Ectodermal cell (in vitro differentiated cells): ENCODE measurements around the gene GLYATL1.

Experiments used
- H3K27ac ChIP-seq: 2 replicates; pipeline ENCODE4 v1.7.0; 2013; ENCODE audit warnings: mild to moderate bottlenecking, low read depth, low read length; ENCODE audit not compliant: insufficient read depth, poor library complexity, severe bottlenecking
- H3K27me3 ChIP-seq: 2 replicates; pipeline ENCODE4 v1.7.0; 2013; ENCODE audit warnings: mild to moderate bottlenecking, low read length; ENCODE audit not compliant: insufficient read depth, control insufficient read depth, poor library complexity, severe bottlenecking
- H3K36me3 ChIP-seq: one replicate; pipeline ENCODE4 v1.7.0; 2013; ENCODE audit warnings: low read length; ENCODE audit not compliant: control insufficient read depth, insufficient read depth
- H3K4me1 ChIP-seq: one replicate; pipeline ENCODE4 v1.7.0; 2013; ENCODE audit warnings: low read length; ENCODE audit not compliant: control insufficient read depth, insufficient read depth
- H3K4me3 ChIP-seq: 2 replicates; pipeline ENCODE4 v1.7.0; 2013; ENCODE audit warnings: low read depth, low read length, control low read depth; ENCODE audit not compliant: insufficient read depth
- H3K9me3 ChIP-seq: 2 replicates; pipeline ENCODE4 v1.7.0; 2013; ENCODE audit warnings: mild to moderate bottlenecking, low read length, moderate library complexity; ENCODE audit not compliant: control insufficient read depth
- WGBS, 2 experiments: methylation state at CpG; one replicate each; pipeline ENCODE4 v1.1.7; 2013; ENCODE audit warnings: missing lambda C conversion rate in 2 of 2; 5-methylcytosine and 5-hydroxymethylcytosine counted together

The GLYATL1 gene

GRCh38 chr11:58913685-58914084 lies 25.6 kb upstream of the GLYATL1 start:
- no peaks in the 10 kb centered on the region for H3K4me1 ChIP-seq
- H3K36me3 ChIP-seq: no peaks in the 10 kb centered on the region
- no peaks in the 10 kb centered on the region for H3K9me3 ChIP-seq
- H3K27ac ChIP-seq: no peak overlapping the region
- H3K27me3 ChIP-seq: no peaks in the 10 kb centered on the region
- H3K4me3 ChIP-seq: no peak overlapping the region

DNA sequence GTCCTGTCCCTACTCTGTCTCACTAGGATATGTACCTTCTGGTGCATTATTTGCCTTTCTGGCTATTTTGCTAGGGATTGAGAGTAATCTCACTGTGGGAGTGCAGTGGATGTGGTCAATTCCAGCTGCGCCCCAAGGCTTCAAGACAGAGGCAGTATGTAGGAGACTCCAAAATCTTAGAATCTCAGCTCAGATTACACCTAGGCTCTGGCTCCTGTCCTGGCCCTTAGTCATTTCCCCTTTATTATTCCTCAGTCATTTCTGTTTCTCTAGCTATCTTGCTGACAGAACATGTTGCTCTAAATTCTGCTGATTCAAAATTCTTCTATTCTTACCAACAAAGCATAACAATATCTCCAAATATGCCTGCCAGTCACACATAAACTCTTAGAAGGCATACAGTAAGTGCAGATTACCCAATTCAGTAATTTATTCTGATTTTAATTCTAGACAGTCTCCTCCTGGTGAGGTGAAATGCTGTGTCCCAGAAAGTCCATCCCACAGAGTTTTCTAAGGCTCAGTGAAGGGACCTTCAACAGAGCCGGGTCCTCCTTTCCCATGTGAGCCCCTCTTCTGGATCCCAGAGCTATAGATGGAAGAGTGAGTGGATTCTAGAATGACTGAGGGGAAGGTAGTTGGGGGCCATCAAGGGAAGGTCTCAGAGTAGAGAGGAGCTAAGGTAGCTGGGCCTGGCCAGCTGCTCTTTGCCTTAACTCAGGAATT lies 24.3 kb upstream of the GLYATL1 start:
- Histone ChIP-seq H3K27me3 (no peaks in the 10 kb centered on the region), H3K27ac (no peak overlapping the region), H3K4me3 (no peak overlapping the region), H3K36me3 (no peaks in the 10 kb centered on the region), H3K4me1 (no peaks in the 10 kb centered on the region), H3K9me3 (no peaks in the 10 kb centered on the region)
- 84 to 95% methylated on average over 2 of the region's 2 CpGs for WGBS, 2 experiments

- Histone ChIP-seq H3K4me1 (no peaks in the 10 kb centered on the region), H3K27ac (no peak overlapping the region), H3K9me3 (no peaks in the 10 kb centered on the region), H3K27me3 (no peaks in the 10 kb centered on the region), H3K4me3 (no peak overlapping the region), H3K36me3 (no peaks in the 10 kb centered on the region)
- 81 to 93% methylated on average over 2 of the region's 2 CpGs for WGBS, 2 experiments
Observed at GRCh38 chr11:58916637-58917036, 22.7 kb upstream of the GLYATL1 start.

DNA sequence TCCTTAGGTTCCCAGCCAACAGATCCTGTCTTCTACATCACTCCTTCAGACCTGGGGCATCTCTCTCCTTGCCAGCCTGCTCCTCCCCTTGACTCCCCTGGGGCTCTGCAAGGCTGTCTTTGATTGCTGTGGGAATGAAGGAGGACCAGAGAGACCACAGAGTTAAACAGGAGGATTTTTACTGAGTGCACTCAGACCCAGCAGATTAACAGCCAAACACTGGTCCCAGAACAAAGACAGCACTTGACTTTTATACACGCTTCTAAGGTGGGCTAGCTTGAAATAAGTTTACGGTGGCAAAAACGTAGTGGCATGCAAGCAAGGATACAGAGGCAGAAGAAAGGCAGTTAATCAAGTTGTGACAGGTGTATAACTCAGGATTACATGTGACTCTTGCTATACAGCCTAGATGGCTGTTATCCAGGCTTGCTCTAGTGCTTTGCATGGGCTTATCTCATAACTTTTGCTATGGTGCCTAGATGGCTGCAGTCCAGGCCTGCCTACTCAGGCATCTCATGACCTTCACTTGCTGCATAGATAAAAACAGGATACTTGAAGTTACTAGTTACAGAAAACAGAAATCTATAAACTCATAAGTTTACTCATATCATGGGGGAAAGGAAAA lies 22.0 kb upstream of the GLYATL1 start:
- Histone ChIP-seq H3K27ac (no peak overlapping the region), H3K27me3 (no peaks in the 10 kb centered on the region), H3K36me3 (no peaks in the 10 kb centered on the region), H3K9me3 (no peaks in the 10 kb centered on the region), H3K4me3 (no peak overlapping the region), H3K4me1 (no peaks in the 10 kb centered on the region)
- WGBS, 2 experiments: 89 to 94% methylated on average over 3 of the region's 3 CpGs

- no peaks in the 10 kb centered on the region for H3K9me3 ChIP-seq
- H3K4me1 ChIP-seq: no peaks in the 10 kb centered on the region
- WGBS, 2 experiments: 94% methylated on average over 6 of the region's 6 CpGs
- no peak overlapping the region for H3K27ac ChIP-seq
- no peak overlapping the region for H3K4me3 ChIP-seq
- no peaks in the 10 kb centered on the region for H3K36me3 ChIP-seq
- no peaks in the 10 kb centered on the region for H3K27me3 ChIP-seq
Observed at GRCh38 chr11:58919561-58919960, 19.7 kb upstream of the GLYATL1 start.

DNA sequence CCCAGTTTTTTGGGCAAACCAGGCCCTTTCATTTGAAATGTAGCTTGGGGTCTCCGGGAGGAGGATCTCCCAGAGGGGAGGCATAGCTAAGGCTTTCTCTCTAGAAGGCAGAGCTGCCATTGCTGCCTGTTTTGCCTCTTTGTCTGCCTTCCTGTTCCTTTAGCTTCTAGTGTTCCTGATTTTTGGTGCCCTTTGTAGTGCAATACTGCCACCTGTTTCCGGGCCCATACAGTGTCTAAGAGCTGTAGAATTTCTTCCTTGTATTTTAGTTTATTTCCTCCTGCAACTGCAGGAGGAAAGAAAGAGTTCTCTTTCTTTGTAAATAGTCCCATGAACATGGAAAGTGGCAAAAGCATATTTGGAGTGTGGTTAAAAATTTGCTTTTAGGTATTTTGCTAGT lies 19.3 kb upstream of the GLYATL1 start:
- H3K4me1 ChIP-seq: no peaks in the 10 kb centered on the region
- no peak overlapping the region for H3K27ac ChIP-seq
- no peaks in the 10 kb centered on the region for H3K27me3 ChIP-seq
- H3K36me3 ChIP-seq: no peaks in the 10 kb centered on the region
- H3K4me3 ChIP-seq: no peak overlapping the region
- H3K9me3 ChIP-seq: no peaks in the 10 kb centered on the region
- 90 to 94% methylated on average over 2 of the region's 2 CpGs for WGBS, 2 experiments

DNA sequence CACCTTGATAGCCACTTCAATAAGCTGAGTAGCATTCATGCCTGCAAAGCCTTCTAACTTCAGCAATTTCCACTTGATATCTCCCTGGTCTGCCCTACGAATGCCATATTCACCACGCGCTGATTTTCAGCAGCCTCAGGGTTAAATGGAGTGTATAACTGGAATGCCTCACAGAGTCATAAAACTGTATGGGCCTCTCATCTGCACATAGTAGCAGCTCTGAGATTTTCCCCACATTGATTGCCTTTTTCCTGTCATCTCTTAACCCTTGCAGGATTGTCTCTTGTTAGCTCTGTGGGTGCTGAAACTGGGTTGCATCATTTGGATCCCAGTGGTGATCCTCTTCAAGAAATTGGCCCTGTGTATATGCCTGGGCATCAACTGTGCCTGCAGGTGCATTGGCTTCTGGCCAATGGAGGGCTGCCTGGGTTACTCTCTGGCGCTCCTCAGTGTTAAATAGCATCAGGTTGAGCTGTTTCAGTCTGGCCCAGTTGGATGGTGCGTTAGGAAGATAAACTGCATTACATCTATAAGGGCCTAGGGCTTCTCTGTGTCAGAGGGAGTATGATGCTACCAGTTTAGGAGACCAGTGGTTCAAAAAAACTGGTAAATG lies 17.4 kb upstream of the GLYATL1 start:
- WGBS, 2 experiments: 74 to 75% methylated on average over 5 of the region's 5 CpGs
- H3K27ac ChIP-seq: no peak overlapping the region
- peaks cover under 1% of the 10 kb centered on the region for H3K4me1 ChIP-seq
- no peak overlapping the region for H3K4me3 ChIP-seq
- H3K9me3 ChIP-seq: no peaks in the 10 kb centered on the region
- no peaks in the 10 kb centered on the region for H3K36me3 ChIP-seq
- H3K27me3 ChIP-seq: no peaks in the 10 kb centered on the region

GRCh38 chr11:58922479-58922878 lies 16.8 kb upstream of the GLYATL1 start:
- H3K27ac ChIP-seq: no peak overlapping the region
- peaks cover 4% of the 10 kb centered on the region for H3K4me1 ChIP-seq
- H3K27me3 ChIP-seq: no peaks in the 10 kb centered on the region
- H3K4me3 ChIP-seq: no peak overlapping the region
- no peaks in the 10 kb centered on the region for H3K36me3 ChIP-seq
- 67 to 68% methylated on average over 5 of the region's 5 CpGs for WGBS, 2 experiments
- H3K9me3 ChIP-seq: no peaks in the 10 kb centered on the region

- H3K27me3 ChIP-seq: no peaks in the 10 kb centered on the region
- H3K4me1 ChIP-seq: peaks cover 10% of the 10 kb centered on the region
- WGBS, 2 experiments: 11 to 21% methylated on average over 5 of the region's 5 CpGs
- no peaks in the 10 kb centered on the region for H3K36me3 ChIP-seq
- no peak overlapping the region for H3K4me3 ChIP-seq
- H3K27ac ChIP-seq: no peak overlapping the region
- H3K9me3 ChIP-seq: no peaks in the 10 kb centered on the region
Observed at GRCh38 chr11:58923300-58923788, 15.9 kb upstream of the GLYATL1 start.

DNA sequence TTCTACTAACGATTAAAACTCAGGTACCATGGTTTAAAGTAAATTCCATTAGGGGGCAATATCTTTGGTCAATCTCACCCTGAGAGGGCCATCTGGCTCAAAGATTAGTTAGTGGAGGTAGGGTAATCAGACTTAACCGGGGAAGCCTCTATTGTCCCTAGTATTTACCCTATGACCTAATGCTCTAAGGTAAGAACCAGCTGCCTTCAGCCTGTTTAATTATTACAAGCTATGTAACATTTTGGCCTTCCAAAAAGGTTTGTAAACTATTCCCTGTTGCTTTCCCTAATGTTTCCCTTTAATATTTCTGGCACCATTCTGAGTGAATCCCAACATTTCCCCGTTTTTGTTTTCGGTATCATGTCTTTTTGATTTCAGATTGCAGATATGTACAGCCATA lies 15.1 kb upstream of the GLYATL1 start:
- H3K36me3 ChIP-seq: no peaks in the 10 kb centered on the region
- H3K27ac ChIP-seq: no peak overlapping the region
- H3K4me1 ChIP-seq: peaks cover 11% of the 10 kb centered on the region
- WGBS, 2 experiments: 70 to 75% methylated on average over 4 of the region's 4 CpGs
- H3K27me3 ChIP-seq: no peaks in the 10 kb centered on the region
- no peak overlapping the region for H3K4me3 ChIP-seq
- H3K9me3 ChIP-seq: no peaks in the 10 kb centered on the region
